Stimulated activated CD8-positive, alpha-beta memory T cell treated with anti-CD3 and anti-CD28 coated beads, Interleukin-7, amount 100 ng/mL, for 24 hours (primary cell): ENCODE measurements around the gene EFCAB6.

ENCODE experiments used
- DNase-seq: peaks from one replicate; pipeline ENCODE4 v3.0.0-alpha.2; 2020; ENCODE audit warnings: low read depth

Gene EFCAB6

DNA sequence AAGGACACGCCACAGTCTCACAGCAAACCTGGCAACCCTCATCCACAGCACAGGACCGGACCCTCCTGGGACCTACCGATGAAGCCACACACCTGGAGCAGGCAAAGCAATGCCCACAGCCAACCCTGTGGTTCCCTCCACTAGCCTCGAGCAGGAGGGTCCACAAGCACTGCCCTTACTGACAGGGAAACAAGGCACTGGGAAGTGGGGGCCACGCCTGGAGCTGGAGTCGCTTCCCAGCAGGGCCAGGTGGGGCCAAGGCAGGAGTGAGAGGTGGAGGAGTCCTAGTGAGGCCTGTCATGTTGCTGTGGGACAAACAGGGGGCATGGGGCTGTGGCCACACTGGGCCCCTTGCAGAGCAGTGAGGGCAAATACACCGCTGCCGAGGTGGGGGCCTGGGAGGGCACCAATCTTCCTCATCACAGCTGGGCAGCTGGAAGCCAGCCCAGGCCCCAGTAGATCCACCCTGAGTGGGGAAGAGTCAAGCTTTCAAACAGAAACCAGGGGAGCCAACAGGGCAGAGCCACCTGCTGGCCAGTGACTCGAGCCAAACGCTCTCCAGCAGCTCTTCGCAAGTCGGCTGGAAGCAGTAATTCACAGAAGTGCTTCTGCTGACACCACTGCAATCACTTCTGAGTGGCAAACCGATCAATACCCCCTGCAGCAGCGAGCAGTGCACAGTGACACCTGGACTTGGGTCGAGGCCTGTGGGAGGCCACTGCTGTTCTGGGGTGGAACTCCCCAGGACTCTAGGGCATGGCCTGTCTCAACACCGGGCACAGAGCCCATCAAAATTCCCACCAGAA, 36.5 kb upstream of the EFCAB6 start:
- DNase-seq = no peak

- no peak for DNase-seq
These were observed 35.5 kb upstream of the EFCAB6 start for GRCh38 chr22:43847376-43848289.

GRCh38 chr22:43846966-43847365, 34.9 kb upstream of the EFCAB6 start:
- no peak for DNase-seq

- no peak for DNase-seq
These were observed 33.9 kb upstream of the EFCAB6 start for GRCh38 chr22:43845981-43846380.

- DNase-seq = no peak
These were observed 32.7 kb upstream of the EFCAB6 start for GRCh38 chr22:43844560-43845545.

DNA sequence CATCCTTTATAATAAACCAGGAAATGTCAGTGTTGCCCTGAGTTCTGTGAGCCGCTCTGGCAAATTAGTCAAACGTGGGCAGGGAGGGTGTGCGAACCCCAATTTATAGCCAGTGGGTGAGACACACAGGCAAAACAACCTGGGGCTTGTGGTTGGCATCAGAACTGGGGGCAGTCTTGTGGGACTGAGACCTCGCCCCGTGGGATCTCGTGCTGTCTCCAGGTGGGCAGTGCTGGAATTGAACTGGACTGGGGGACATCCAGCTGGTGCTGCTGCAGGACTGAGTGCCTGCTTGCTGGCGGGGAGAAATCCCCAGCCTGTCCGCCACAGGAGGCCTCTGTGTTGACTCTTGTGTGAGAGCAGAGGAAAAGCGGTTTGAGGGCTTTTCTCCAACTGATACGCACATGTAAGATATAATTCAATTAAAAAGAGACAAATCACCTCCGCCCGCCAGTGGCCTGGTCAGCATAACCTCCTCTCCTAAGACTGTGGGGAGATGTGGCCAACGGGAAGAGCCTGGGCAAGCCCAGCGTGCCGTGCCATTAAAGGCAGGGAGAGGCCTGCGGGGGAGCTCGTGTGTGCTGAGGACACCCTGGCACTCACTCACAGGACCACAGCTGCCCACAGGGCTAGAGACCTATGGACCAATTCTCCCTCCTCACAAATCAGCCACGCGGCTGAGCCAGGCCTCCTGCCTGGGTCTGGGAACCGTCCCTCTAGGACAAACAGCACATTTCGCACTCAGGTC, 31.9 kb upstream of the EFCAB6 start:
- no peak for DNase-seq

DNA sequence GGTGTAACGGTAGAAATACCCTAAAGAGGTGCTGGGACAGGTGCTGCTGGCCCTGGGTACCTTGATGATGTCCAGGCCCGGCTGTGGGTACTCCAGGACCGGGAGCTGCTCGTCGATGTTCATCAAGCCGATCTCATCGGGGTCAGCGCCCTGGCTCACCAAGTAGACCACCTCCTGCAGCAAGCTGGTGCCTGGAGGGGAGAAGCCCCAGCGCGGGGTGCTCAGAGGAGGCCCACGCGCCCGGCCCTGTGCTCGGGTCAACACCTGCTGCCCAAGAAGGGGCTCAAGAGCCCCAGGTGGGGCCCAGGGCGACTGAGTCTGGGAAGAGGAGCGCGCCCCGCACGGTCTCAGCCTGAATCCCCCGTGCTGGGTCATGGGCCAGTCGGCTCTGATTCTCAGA, 29.6 kb upstream of the EFCAB6 start:
- DNase-seq = no peak

DNA sequence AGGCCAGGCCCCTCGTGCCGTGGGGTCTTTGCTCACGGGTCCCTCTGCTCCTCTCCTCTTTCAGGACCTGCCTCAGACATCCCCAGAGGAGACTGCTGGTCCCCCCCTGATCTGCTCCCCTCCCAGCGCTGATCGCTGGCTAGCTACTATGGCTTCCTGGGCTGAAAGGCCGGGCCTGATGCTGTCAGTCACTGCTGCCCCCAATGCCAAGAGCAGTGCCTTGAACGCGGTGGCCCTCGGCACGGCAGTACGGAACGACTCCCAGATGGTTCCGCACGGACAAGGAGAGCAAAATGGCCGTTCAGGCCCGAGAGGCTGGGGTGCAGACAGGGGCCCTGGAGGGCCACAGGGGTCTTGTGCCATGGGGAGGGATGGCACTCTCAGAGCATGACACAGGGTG, 28.7 kb upstream of the EFCAB6 start:
- DNase-seq = no peak

DNA sequence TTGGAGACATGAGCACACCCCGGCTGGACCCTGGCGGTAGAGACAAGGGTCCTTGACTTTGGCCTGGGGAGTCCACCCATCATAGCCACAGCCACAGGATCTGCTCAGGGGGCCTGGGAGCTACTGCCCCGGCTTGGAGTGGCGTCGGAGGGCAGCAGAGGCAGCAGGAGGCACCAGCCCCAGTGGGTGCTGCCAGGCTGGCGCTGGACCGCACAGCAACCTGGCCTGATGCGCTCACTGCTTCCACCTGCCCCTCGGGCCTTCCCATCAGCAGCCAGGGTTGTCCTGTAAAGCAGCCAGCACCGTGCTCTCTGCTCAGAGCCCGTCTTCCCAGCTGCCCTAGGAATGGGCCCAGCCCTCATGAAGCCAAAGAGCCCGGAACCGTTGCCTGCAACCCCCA, 28.3 kb upstream of the EFCAB6 start:
- no peak for DNase-seq

DNA sequence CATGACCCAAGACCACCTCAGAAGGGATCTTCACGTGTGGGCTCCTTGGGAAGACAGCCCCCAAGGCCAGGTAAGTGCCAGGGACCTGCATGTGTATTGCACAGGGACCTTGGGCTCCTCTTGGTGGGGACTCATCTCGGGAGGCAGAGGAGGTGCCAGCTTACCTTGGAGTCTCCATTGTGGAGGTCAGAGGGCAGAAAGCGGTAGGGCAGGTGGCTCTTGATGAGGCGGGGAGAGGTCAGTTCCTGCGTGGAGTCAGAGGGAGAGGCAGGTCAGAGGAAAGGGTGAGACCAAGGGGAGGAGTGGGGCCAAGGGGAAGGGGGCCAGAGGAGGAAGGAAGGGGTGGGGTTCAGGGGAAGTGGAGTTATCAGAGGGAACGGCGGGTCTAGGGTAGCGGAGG, 27.7 kb upstream of the EFCAB6 start:
- DNase-seq = no peak

GRCh38 chr22:43838571-43839307, 26.6 kb upstream of the EFCAB6 start:
- DNase-seq = no peak

GRCh38 chr22:43838161-43838560, 26.1 kb upstream of the EFCAB6 start:
- no peak for DNase-seq

DNA sequence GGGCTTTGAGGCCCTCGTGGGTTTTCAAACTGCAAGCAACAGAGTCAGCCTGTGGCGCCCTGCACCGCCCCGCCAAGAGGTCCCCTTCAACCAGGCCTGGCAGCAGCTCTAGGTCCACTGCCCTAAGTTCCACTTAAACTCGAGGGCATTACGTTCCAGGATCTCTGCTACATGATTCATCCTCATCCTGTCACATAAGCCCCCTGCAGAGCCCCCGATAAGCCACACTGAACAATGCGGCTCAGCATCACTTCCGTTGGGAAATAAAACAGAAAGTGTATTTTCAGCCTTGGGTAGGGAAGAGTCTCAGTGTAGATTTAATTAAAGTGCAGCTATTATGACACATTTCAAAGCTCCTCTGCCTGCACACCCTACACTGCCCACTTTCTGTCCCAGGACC, 25.6 kb upstream of the EFCAB6 start:
- DNase-seq = no peak

- no peak for DNase-seq
These were observed 23.6 kb upstream of the EFCAB6 start for GRCh38 chr22:43835736-43836135.

GRCh38 chr22:43835166-43835565, 23.1 kb upstream of the EFCAB6 start:
- DNase-seq = no peak

DNA sequence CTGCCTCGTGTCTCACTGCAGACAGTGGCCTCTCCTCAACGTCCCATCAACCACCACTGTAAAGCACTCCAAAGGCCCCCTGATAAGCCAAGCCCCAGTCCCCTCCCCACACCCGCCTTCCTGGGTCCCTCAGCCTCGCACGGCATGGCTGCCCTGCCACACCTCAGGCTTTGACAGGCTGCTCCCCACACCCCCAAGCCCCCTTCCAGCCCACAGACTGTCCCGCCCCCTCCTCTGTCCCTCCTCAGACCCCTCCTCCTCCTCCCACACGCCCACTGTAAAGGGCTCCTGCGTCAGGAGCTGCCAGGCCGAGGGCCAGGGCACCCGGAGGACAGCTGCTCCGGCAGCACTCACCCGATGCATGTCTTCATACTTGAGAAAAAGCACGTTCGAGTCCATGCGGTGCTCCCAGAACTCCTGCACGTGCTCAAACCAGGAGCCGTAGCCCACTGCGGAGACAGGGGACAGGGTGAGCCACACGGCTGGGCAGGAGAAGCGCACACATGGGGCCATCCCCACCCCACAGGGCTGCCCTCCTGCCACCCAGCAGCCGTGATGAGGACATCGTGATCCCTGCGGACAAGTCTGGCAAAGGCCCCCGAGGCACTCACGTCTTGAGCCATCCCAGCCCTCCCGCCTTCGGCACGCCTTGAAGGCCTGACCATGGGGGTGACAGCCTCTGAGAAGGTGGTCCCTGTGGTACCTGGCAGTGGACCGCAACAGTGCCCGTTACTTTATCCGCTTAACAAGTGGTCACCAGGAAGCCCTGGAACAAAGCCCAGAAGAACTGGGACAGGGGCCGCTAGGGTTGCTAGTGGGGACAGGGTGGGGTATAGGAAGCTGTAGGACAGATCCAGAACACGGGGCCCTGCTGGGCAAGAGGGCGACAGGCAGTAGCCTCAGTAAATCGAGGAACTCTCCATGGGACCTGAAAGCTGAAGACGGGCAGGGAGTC, 21.5 kb upstream of the EFCAB6 start:
- no peak for DNase-seq

- DNase-seq = no peak
These were observed 20.5 kb upstream of the EFCAB6 start for GRCh38 chr22:43832393-43833265.
